IMR-90 (cell line): ENCODE results near the gene TRAPPC5. TPM values are rescaled to one million over a fixed set of nuclear protein-coding genes. Genes with fewer than 3 reads are reported as not detected.

Source experiments
- ATAC-seq: fragments of 200-7000 bp; cut with Tn5 transposase; 2 replicates; pipeline ENCODE4 v1.9.1; 2020; ENCODE audit warnings: low read depth, mild to moderate bottlenecking, moderate library complexity
- BruUV-seq: library from RNA; stranded (reverse); fragments of 400-500 nt; replicated peaks from 2 replicates; lab custom pipeline; 2021; lab: Mats Ljungman, UMichigan
- CTCF ChIA-PET: fragments of 300-600 bp; formaldehyde crosslinking; extraction: SDS; loops from one replicate; lab custom pipeline; 2021; ENCODE audit warnings: antibody characterized with exemption; lab: Yijun Ruan, JAX
- POLR2A ChIA-PET: fragments of 300-600 bp; sonication (Branson Sonifier 250); formaldehyde crosslinking; loops from one replicate; lab custom pipeline; 2022; ENCODE audit warnings: antibody characterized with exemption; ENCODE audit not compliant: unreplicated experiment; lab: Charles Lee
- DNase-seq: peaks from one replicate; pipeline ENCODE4 v3.0.0; 2013
- H2AFZ ChIP-seq: replicated peaks from 2 replicates; pipeline ENCODE3; 2013; ENCODE audit warnings: low read length, mild to moderate bottlenecking; ENCODE audit not compliant: poor library complexity
- H2AK5ac ChIP-seq: 2 replicates; pipeline ENCODE4 v1.6.1; 2013; ENCODE audit warnings: low read depth, low read length, inconsistent platforms
- H2AK9ac ChIP-seq: replicated peaks from 2 replicates; pipeline ENCODE3; 2013; ENCODE audit warnings: mild to moderate bottlenecking, low read depth, low read length, moderate library complexity; ENCODE audit not compliant: poor library complexity
- H2BK120ac ChIP-seq: 2 replicates; pipeline ENCODE4 v1.6.1; 2013; ENCODE audit warnings: low read depth, low read length, inconsistent platforms
- H2BK15ac ChIP-seq: 3 replicates; pipeline ENCODE4 v1.6.1; 2013; ENCODE audit warnings: low read depth, low read length, inconsistent platforms
- H2BK20ac ChIP-seq: 2 replicates; pipeline ENCODE4 v1.6.1; 2013; ENCODE audit warnings: low read depth, mild to moderate bottlenecking, inconsistent platforms, low read length, moderate library complexity
- H2BK5ac ChIP-seq: 2 replicates; pipeline ENCODE4 v1.6.1; 2013; ENCODE audit warnings: mild to moderate bottlenecking, low read depth, low read length, inconsistent platforms; ENCODE audit not compliant: poor library complexity, severe bottlenecking
- H3K14ac ChIP-seq: replicated peaks from 2 replicates; pipeline ENCODE4 v1.6.1; 2013; ENCODE audit warnings: low read depth, low read length, inconsistent platforms
- H3K18ac ChIP-seq: 2 replicates; pipeline ENCODE4 v1.6.1; 2013; ENCODE audit warnings: low read depth, low read length, control low read depth
- H3K23ac ChIP-seq: 2 replicates; pipeline ENCODE4 v1.6.1; 2013; ENCODE audit warnings: low read depth, low read length, inconsistent platforms
- H3K27ac ChIP-seq: 2 replicates; pipeline ENCODE4 v1.5.1; 2013; ENCODE audit warnings: mild to moderate bottlenecking, control low read depth, low read length; ENCODE audit not compliant: insufficient read depth
- H3K27me3 ChIP-seq: 2 replicates; pipeline ENCODE4 v1.6.1; 2013; ENCODE audit warnings: low read length; ENCODE audit not compliant: control insufficient read depth, insufficient read depth
- H3K36me3 ChIP-seq: 2 replicates; pipeline ENCODE4 v1.6.1; 2013; ENCODE audit warnings: low read length, mixed read lengths; ENCODE audit not compliant: control insufficient read depth, insufficient read depth
- H3K4ac ChIP-seq: 2 replicates; pipeline ENCODE4 v1.6.1; 2013; ENCODE audit warnings: low read depth, low read length, inconsistent platforms
- H3K4me1 ChIP-seq: 2 replicates; pipeline ENCODE4 v1.6.1; 2013; ENCODE audit warnings: low read length, mixed read lengths; ENCODE audit not compliant: control insufficient read depth, insufficient read depth
- H3K4me2 ChIP-seq: 2 replicates; pipeline ENCODE4 v1.6.1; 2013; ENCODE audit warnings: low read depth, mild to moderate bottlenecking, control low read depth, low read length, moderate library complexity
- H3K4me3 ChIP-seq: 2 replicates; pipeline ENCODE4 v1.5.1; 2013; ENCODE audit warnings: low read depth, mild to moderate bottlenecking, control low read depth, low read length, moderate library complexity; ENCODE audit not compliant: insufficient read depth
- H3K56ac ChIP-seq: 2 replicates; pipeline ENCODE4 v1.6.1; 2013; ENCODE audit warnings: low read length, inconsistent platforms; ENCODE audit not compliant: insufficient read depth; ENCODE audit errors: extremely low read depth
- H3K79me1 ChIP-seq, 2 experiments: 2 replicates each; pipeline ENCODE4 v1.6.1; 2013; ENCODE audit warnings: low read length in 2 of 2, inconsistent platforms in 1 of 2, low read depth in 1 of 2
- H3K9ac ChIP-seq: 2 replicates; pipeline ENCODE4 v1.6.1; 2013; ENCODE audit warnings: low read depth, low read length, control low read depth
- H3K9me1 ChIP-seq: 2 replicates; pipeline ENCODE4 v1.6.1; 2013; ENCODE audit warnings: low read length, inconsistent platforms; ENCODE audit not compliant: insufficient read depth
- H3K9me3 ChIP-seq: 2 replicates; pipeline ENCODE4 v1.6.1; 2013; ENCODE audit warnings: low read length; ENCODE audit not compliant: control insufficient read depth, insufficient read depth
- H4K20me1 ChIP-seq: 2 replicates; pipeline ENCODE4 v1.6.1; 2013; ENCODE audit warnings: low read length, inconsistent platforms; ENCODE audit not compliant: insufficient read depth
- H4K5ac ChIP-seq: 2 replicates; pipeline ENCODE4 v1.6.1; 2013; ENCODE audit warnings: mild to moderate bottlenecking, low read depth, low read length, control low read depth
- H4K8ac ChIP-seq, 2 experiments: 2 replicates each; pipeline ENCODE4 v1.6.1; 2013; ENCODE audit warnings: low read depth in 2 of 2, low read length in 2 of 2, control low read depth in 1 of 2, inconsistent platforms in 1 of 2
- H4K91ac ChIP-seq: 2 replicates; pipeline ENCODE4 v1.6.1; 2013; ENCODE audit warnings: low read depth, low read length, inconsistent platforms; ENCODE audit not compliant: insufficient read depth
- CHD1 ChIP-seq: IDR thresholded peaks from 2 replicates; pipeline ENCODE4 v1.6.1; 2012; ENCODE audit warnings: low read depth, low read length, improper control_type of control experiment
- WGBS, 2 experiments: methylation state at CpG; one replicate each; pipeline versions ENCODE4 v1.1.5 to v1.1.7; 2013; ENCODE audit warnings: missing lambda C conversion rate in 2 of 2; ENCODE audit not compliant: insufficient read length in 1 of 2; ENCODE audit errors: extremely low coverage in 2 of 2; 5-methylcytosine and 5-hydroxymethylcytosine counted together
- dilution Hi-C: fragments of 300-500 bp; cut with HindIII; formaldehyde crosslinking; loops from one replicate; pipeline ENCODE4 v1.14.3; 2018; ENCODE audit warnings: low sequenced_read_pairs; ENCODE audit not compliant: unreplicated experiment
- in situ Hi-C: fragments of 300-500 bp; cut with MboI; formaldehyde crosslinking; loops from 3 replicates; pipeline ENCODE4 v1.14.3; 2019; ENCODE audit warnings: low sequenced_read_pairs, inconsistent platforms, mixed read lengths
- intact Hi-C: fragments of 100-400 bp; cut with micrococcal nuclease; formaldehyde crosslinking; loops from 2 replicates; pipeline ENCODE4 v1.10.0; 2022
- polyA plus RNA-seq, 3 experiments: library from polyadenylated mRNA; depleted of rRNA; stranded (reverse); fragments of >200 nt; gene quantifications; 2 replicates each; pipeline ENCODE4 v1.2.3, GENCODE V29; 2012; ENCODE audit warnings: low replicate concordance in 1 of 3
- total RNA-seq: library from RNA; depleted of rRNA; stranded (reverse); fragments of >200 nt; gene quantifications from 2 replicates; pipeline ENCODE4 v1.2.3, GENCODE V29; 2012

TRAPPC5 gene
- total and polyA plus RNA-seq, 2 of the 4 experiments (the other 2 are of a cell fraction), result 54.7 to 109 TPM

- ChIA-PET POLR2A (no interaction called here), CTCF (no interaction called here)
- Histone ChIP-seq H3K9ac (no peak overlapping the region), H4K5ac (no peak overlapping the region), H2BK120ac (no peak overlapping the region), H3K18ac (no peak overlapping the region), H3K56ac (no peak overlapping the region), H3K4me3 (no peak overlapping the region), H4K91ac (no peak overlapping the region), H2AK9ac (no peak overlapping the region), H3K14ac (no peak overlapping the region), H3K36me3 (no peaks in the 10 kb centered on the region), H2BK20ac (no peak overlapping the region), H4K20me1 (no peaks in the 10 kb centered on the region), H2AFZ (peak overlapping the region; percentile 76), H2BK15ac (no peak overlapping the region), H3K4ac (no peak overlapping the region), H4K8ac (no peak overlapping the region), H3K4me2 (no peak overlapping the region), H3K23ac (no peak overlapping the region), H2AK5ac (no peak overlapping the region), H3K27ac (no peak overlapping the region), H3K4me1 (no peaks in the 10 kb centered on the region), H3K9me1 (no peaks in the 10 kb centered on the region), H3K9me3 (peaks cover 4% of the 10 kb centered on the region; the same call in 1 of the 2 replicates), H3K27me3 (peaks cover 34% of the 10 kb centered on the region), H2BK5ac (no peak overlapping the region), H3K79me1 (no peaks in the 10 kb centered on the region)
- DNase-seq (peak; percentile 45), ATAC-seq (peak; percentile 93)
- dilution Hi-C loops (no loop called here), intact Hi-C loops (no loop called here), in situ Hi-C loops (no loop called here)
- BruUV-seq, result no TSS peak
- TF ChIP-seq CHD1, result no peak
- 40% methylated on average over 5 of the region's 21 CpGs; no CpG with 5 or more reads in 1 of the 2 experiments for WGBS, 2 experiments
These were observed 6.3 kb upstream of the TRAPPC5 start for GRCh38 chr19:7674010-7675005.
